K562 (cell line): ENCODE results near the gene CSTPP1. TPM values are rescaled to one million over a fixed set of nuclear protein-coding genes. Genes with fewer than 3 reads are reported as not detected.

Experiments used
- ATAC-seq: fragments of 200-7000 bp; cut with Tn5 transposase; 3 replicates; pipeline ENCODE4 v1.9.1; 2020; ENCODE audit warnings: moderate library complexity
- BruUV-seq: library from RNA; stranded (reverse); fragments of 400-500 nt; replicated peaks from 2 replicates; lab custom pipeline; 2021; lab: Mats Ljungman, UMichigan
- CTCF ChIA-PET: fragments of 300-600 bp; formaldehyde crosslinking; extraction: SDS; loops from one replicate; lab custom pipeline; 2021; ENCODE audit warnings: low intra/inter-chr PET ratio; lab: Yijun Ruan, JAX
- POLR2A ChIA-PET: fragments of 300-600, 350-650 bp; sonication (Branson Sonifier 250); formaldehyde crosslinking; extraction: SDS; loops from one replicate; lab custom pipeline; 2021; ENCODE audit warnings: antibody characterized with exemption, inconsistent platforms; lab: Yijun Ruan, JAX
- DNase-seq, 4 experiments: peaks; one replicate each; pipeline versions ENCODE4 v3.0.0 to v3.0.0-alpha.2; 2011 to 2018; ENCODE audit warnings: low spot score in 3 of 4, mixed read lengths in 3 of 4; ENCODE audit errors: extremely low read depth in 1 of 4
- FAIRE-seq: peaks from 2 replicates; lab custom pipeline; 2011; peaks lifted over from hg19 to GRCh38; lab: Jason Lieb, UNC
- H2AFZ ChIP-seq: 2 replicates; pipeline ENCODE4 v1.6.0; 2011; ENCODE audit warnings: low read depth, low read length, control low read depth, inconsistent platforms
- H3K27ac ChIP-seq: fragments of 200-600 bp; 3 replicates; pipeline ENCODE4 v1.8.0; 2011; ENCODE audit warnings: low read depth, mild to moderate bottlenecking, control low read depth, inconsistent platforms, low read length, moderate library complexity, mixed read lengths; ENCODE audit errors: extremely low read depth
- H3K27me3 ChIP-seq, 2 experiments: fragments of 300-600 bp in 1 of 2; 2 replicates in 1 of 2; 3 replicates in 1 of 2; pipeline versions ENCODE4 v1.6.0 to v1.8.0; 2011; ENCODE audit warnings: inconsistent platforms in 2 of 2, low read length in 2 of 2, mild to moderate bottlenecking in 1 of 2, mixed read lengths in 1 of 2, moderate library complexity in 1 of 2; ENCODE audit not compliant: control insufficient read depth in 2 of 2, insufficient read depth in 2 of 2
- H3K36me3 ChIP-seq: fragments of 300-600 bp; 3 replicates; pipeline ENCODE4 v1.8.0; 2011; ENCODE audit warnings: mild to moderate bottlenecking, low read length, inconsistent platforms; ENCODE audit not compliant: control insufficient read depth, insufficient read depth
- H3K4me1 ChIP-seq, 2 experiments: fragments of 200-600 bp in 1 of 2; replicated peaks in 1 of 2; 2 replicates in 1 of 2; 3 replicates in 1 of 2; pipeline versions ENCODE4 v1.5.1 to v1.8.0; 2011; ENCODE audit warnings: inconsistent platforms in 2 of 2, low read length in 2 of 2, mild to moderate bottlenecking in 1 of 2, mixed read lengths in 1 of 2, moderate library complexity in 1 of 2; ENCODE audit not compliant: control insufficient read depth in 2 of 2, insufficient read depth in 2 of 2
- H3K4me2 ChIP-seq: 2 replicates; pipeline ENCODE4 v1.6.1; 2011; ENCODE audit warnings: low read length, control low read depth, inconsistent platforms, mixed read lengths; ENCODE audit not compliant: insufficient read depth
- H3K4me3 ChIP-seq: fragments of 200-600 bp; sonication (generic), shearing (Covaris generic); 2 replicates; pipeline ENCODE4 v1.5.1; 2016; ENCODE audit warnings: control low read depth, inconsistent platforms
- H3K79me2 ChIP-seq: fragments of 200-600 bp; 3 replicates; pipeline ENCODE4 v1.8.0; 2011; ENCODE audit warnings: low read length, inconsistent platforms; ENCODE audit not compliant: control insufficient read depth, insufficient read depth
- H3K9ac ChIP-seq, 2 experiments: 2 replicates each; pipeline versions ENCODE4 v1.6.0 to v1.6.1; 2011; ENCODE audit warnings: low read depth in 2 of 2, low read length in 2 of 2, control low read depth in 1 of 2, inconsistent platforms in 1 of 2, mild to moderate bottlenecking in 1 of 2, mixed read lengths in 1 of 2; ENCODE audit not compliant: insufficient read depth in 1 of 2
- H3K9me1 ChIP-seq: one replicate; pipeline ENCODE4 v1.6.0; 2011; ENCODE audit warnings: inconsistent platforms, mild to moderate bottlenecking, low read length, moderate library complexity; ENCODE audit not compliant: control insufficient read depth, insufficient read depth
- H3K9me3 ChIP-seq: replicated peaks from 2 replicates; pipeline ENCODE4 v1.5.1; 2011; ENCODE audit warnings: low read depth, low read length, inconsistent platforms; ENCODE audit not compliant: control insufficient read depth, insufficient read depth
- H4K20me1 ChIP-seq: replicated peaks from 2 replicates; pipeline ENCODE4 v1.6.1; 2011; ENCODE audit warnings: low read length, inconsistent platforms, mixed read lengths; ENCODE audit not compliant: control insufficient read depth, insufficient read depth
- ARID3A ChIP-seq: IDR thresholded peaks from 2 replicates; pipeline ENCODE4 v1.6.1; 2012; ENCODE audit warnings: low read depth, low read length, improper control_type of control experiment, borderline replicate concordance
- DACH1 ChIP-seq: fragments of 450-650 bp; IDR thresholded peaks from 2 replicates; pipeline ENCODE4 v1.6.1; 2018; ENCODE audit not compliant: partially characterized antibody
- FOS ChIP-seq: IDR thresholded peaks from 3 replicates; pipeline ENCODE4 v1.6.1; 2011; ENCODE audit not compliant: insufficient read length; ENCODE audit errors: extremely low read depth
- HOMEZ ChIP-seq: fragments of 250-450 bp; sonication (Bioruptor Pico); IDR thresholded peaks from 2 replicates; pipeline ENCODE4 v1.4.0; 2020; ENCODE audit warnings: mild to moderate bottlenecking, moderate library complexity
- KDM5B ChIP-seq: fragments of 200-600 bp; sonication (generic); IDR thresholded peaks from 2 replicates; pipeline ENCODE4 v1.6.1; 2012; ENCODE audit warnings: low read depth, mild to moderate bottlenecking, moderate library complexity, low read length, control low read depth, inconsistent platforms; ENCODE audit not compliant: insufficient replicate concordance
- LARP7 ChIP-seq: fragments of 450-650 bp; IDR thresholded peaks from 2 replicates; pipeline ENCODE4 v1.6.1; 2016
- MECOM ChIP-seq: fragments of 250-450 bp; sonication (Bioruptor Pico); IDR thresholded peaks from 2 replicates; pipeline ENCODE4 v1.8.0; 2022; ENCODE audit warnings: inconsistent platforms
- SNAPC5 ChIP-seq: fragments of 250-450 bp; sonication (Bioruptor Pico); IDR thresholded peaks from 2 replicates; pipeline ENCODE4 v1.8.0; 2021; ENCODE audit warnings: moderate library complexity, mild to moderate bottlenecking, inconsistent platforms
- THRAP3 ChIP-seq: fragments of 450-650 bp; IDR thresholded peaks from 2 replicates; pipeline ENCODE4 v1.6.1; 2016; ENCODE audit warnings: mild to moderate bottlenecking, inconsistent platforms, borderline replicate concordance
- VEZF1 ChIP-seq: fragments of 200-800 bp; sonication (Bioruptor generic); IDR thresholded peaks from 2 replicates; pipeline ENCODE4 v1.6.1; 2017; ENCODE audit warnings: missing genetic modification characterization, missing compliant biosample characterization
- ZNF707 ChIP-seq: fragments of 250-450 bp; sonication (Bioruptor Pico); conservative IDR thresholded peaks from 2 replicates; pipeline ENCODE4 v1.8.0; 2022; ENCODE audit warnings: inconsistent platforms, mild to moderate bottlenecking, moderate library complexity
- WGBS: fragments of 100-300 bp; shearing (Covaris generic); methylation state at CpG from one replicate; pipeline ENCODE4 v1.1.6; 2016; ENCODE audit warnings: low coverage, mixed read lengths; ENCODE audit not compliant: insufficient coverage; ENCODE audit errors: missing lambda C conversion rate; 5-methylcytosine and 5-hydroxymethylcytosine counted together
- in situ Hi-C: fragments of 300-500 bp; cut with MboI; formaldehyde crosslinking; loops from 4 replicates; pipeline ENCODE4 v1.15.0; 2018; ENCODE audit warnings: inconsistent platforms, mixed read lengths
- intact Hi-C: fragments of 100-400 bp; cut with micrococcal nuclease; formaldehyde crosslinking; loops from 2 replicates; pipeline ENCODE4 v1.14.2; 2022
- polyA plus RNA-seq, 8 experiments: library from polyadenylated mRNA; depleted of rRNA in 4 of 8; stranded (reverse) in 5 of 8; unstranded in 3 of 8; fragments of >200 nt; fragmentation: Nextera tagmentation in 2 of 8; fragmentation: Illumina TruSeq in 1 of 8; extraction: Ambion mirVana in 2 of 8; extraction: Trizol in 1 of 8; gene quantifications; 2 replicates each; pipeline versions ENCODE4 v1.2.1 to v1.2.3, GENCODE V29; 2011 to 2014; ENCODE audit warnings: inconsistent platforms in 1 of 8, missing spikeins in 1 of 8
- total RNA-seq, 7 experiments: library from RNA; depleted of rRNA in 6 of 7; stranded (reverse); fragments of >200 nt in 6 of 7; fragmentation: Illumina TruSeq in 2 of 7; extraction: Trizol in 2 of 7; gene quantifications; 2 replicates each; pipeline versions ENCODE4 v1.2.1 to v1.2.3, GENCODE V29; 2011 to 2021; ENCODE audit warnings: low replicate concordance in 1 of 7

CSTPP1 gene
- total and polyA plus RNA-seq, 9 of the 15 experiments (the other 6 are each of a cell fraction or from before 2014, with no cell fraction given), result 6.5 to 17.8 (median 9.2) TPM

GRCh38 chr11:46889251-46889650 lies 47.3 kb upstream of the CSTPP1 start (continued):
- TF ChIP-seq THRAP3, result no peak
- TF ChIP-seq VEZF1 (CRISPR knock-in tag), result no peak
- TF ChIP-seq KDM5B, result no peak

GRCh38 chr11:46889689-46890475 lies 46.7 kb upstream of the CSTPP1 start:
- H3K36me3 ChIP-seq, result no peaks in the 10 kb centered on the region
- 34% methylated on average over 23 of the region's 23 CpGs for WGBS
- H3K79me2 ChIP-seq, result no peaks in the 10 kb centered on the region
- in situ Hi-C loops, result loop anchor here (5.0 to 10.0 kb wide), 2 partner anchors 272 to 465 kb away; partner anchors contain the start of gene MYBPC3
- H3K9ac ChIP-seq, result no peak overlapping the region
- DNase-seq, result peak; percentile 69 to 79 (median 71)
- intact Hi-C loops, result loop anchor here (1.0 to 10.0 kb wide), 5 partner anchors 212 to 565 kb away; partner anchors contain the start of gene MYBPC3
- H3K4me1 ChIP-seq, result peaks cover 0 to 11% of the 10 kb centered on the region in 2 experiments; a peak in 3 of 5 replicates
- no peaks in the 10 kb centered on the region for H3K9me1 ChIP-seq
- H3K4me2 ChIP-seq, result no peak overlapping the region
- peak; percentile 87 for ATAC-seq
- CTCF ChIA-PET, result interaction anchor here (0.6 to 4.6 kb wide), 6 partner anchors 28 to 465 kb away, joined by 3 to 35 read pairs (median 4); partner anchors contain the start of gene LRP4
- FAIRE-seq, result peak; percentile 95
- no peak overlapping the region for H3K27ac ChIP-seq
- H3K27me3 ChIP-seq, result peaks cover 18 to 45% of the 10 kb centered on the region in 2 experiments; a peak in 4 of 5 replicates
- H3K4me3 ChIP-seq, result no peak overlapping the region
- H3K9me3 ChIP-seq, result no peaks in the 10 kb centered on the region
- H4K20me1 ChIP-seq, result no peaks in the 10 kb centered on the region; the same call in 1 of the 2 replicates
- no peak overlapping the region for H2AFZ ChIP-seq
- no TSS peak for BruUV-seq
- POLR2A ChIA-PET, result interaction anchor here (0.7 kb wide), 1 partner anchor 30 kb away, joined by 3 read pairs; no protein-coding TSS in a partner anchor
- TF ChIP-seq SNAPC5 (CRISPR knock-in tag) (no peak), HOMEZ (CRISPR knock-in tag) (no peak), ZNF707 (no peak), LARP7 (no peak), FOS (no peak), ARID3A (no peak), DACH1 (no peak), MECOM (CRISPR knock-in tag) (no peak)
